Esophagus squamous epithelium (tissue), 4 donors: ENCODE data around the gene LENG8.

Experiments used
- CTCF ChIP-seq, 6 experiments: fragments of 450-650 bp in 4 of 6; fragments of 200-600 bp in 2 of 6; sonication (generic) in 2 of 6; IDR thresholded peaks; one replicate each; pipeline ENCODE4 v1.5.1; 2016 to 2019; ENCODE audit warnings: antibody characterized with exemption in 6 of 6, mild to moderate bottlenecking in 4 of 6, moderate library complexity in 4 of 6
- POLR2A ChIP-seq, 4 donors: fragments of 450-650 bp; IDR thresholded peaks; one replicate each; pipeline ENCODE4 v1.6.1; 2017; ENCODE audit warnings: antibody characterized with exemption in 4 of 4, mild to moderate bottlenecking in 4 of 4, moderate library complexity in 3 of 4

DNA sequence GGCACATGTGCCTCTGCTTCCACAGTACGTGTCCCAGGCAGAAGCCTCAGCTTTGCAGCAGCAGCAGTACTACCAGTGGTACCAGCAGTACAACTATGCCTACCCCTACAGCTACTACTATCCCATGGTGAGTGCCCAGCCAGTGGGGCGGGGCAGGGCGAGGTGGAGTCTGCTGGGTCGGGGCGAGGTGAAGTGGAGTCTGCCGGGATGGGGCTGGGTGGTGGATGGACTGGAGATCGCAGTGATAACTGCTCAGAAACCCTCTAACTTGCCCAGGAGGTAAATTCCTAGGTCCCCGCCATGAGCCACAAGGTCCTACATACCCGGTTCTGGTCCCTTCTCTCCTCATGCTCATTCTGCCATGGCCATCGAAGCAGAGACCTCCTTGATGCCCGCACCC, 3.6 kb downstream of the LENG8 start:
- TF ChIP-seq POLR2A (IDR thresholded peaks at IDR 0.05), result no peak
- no peak for TF ChIP-seq CTCF (IDR thresholded peaks at IDR 0.05)
